CD4-positive, alpha-beta T cell (primary cell): ENCODE data around the gene CLIP2. TPM values are rescaled to one million over a fixed set of nuclear protein-coding genes. Genes with fewer than 3 reads are reported as not detected.

Source experiments
- ATAC-seq: fragments of 200-7000 bp; cut with Tn5 transposase; one replicate; pipeline ENCODE4 v1.10.0; 2022; ENCODE audit warnings: mild to moderate bottlenecking; ENCODE audit not compliant: poor library complexity
- CTCF ChIA-PET: fragments of 350-600 bp; sonication (Branson Sonifier 250); formaldehyde crosslinking; loops from one replicate; lab custom pipeline; 2021; ENCODE audit warnings: antibody characterized with exemption, inconsistent platforms; lab: Charles Lee
- POLR2A ChIA-PET: fragments of 350-600 bp; sonication (Branson Sonifier 250); formaldehyde crosslinking; loops from one replicate; lab custom pipeline; 2021; ENCODE audit warnings: antibody characterized with exemption, inconsistent platforms; lab: Charles Lee
- DNase-seq, 14 experiments: peaks; one replicate each; pipeline ENCODE4 v3.0.0-alpha.2; 2013 to 2020; ENCODE audit warnings: mixed read lengths in 2 of 14
- H3K27ac ChIP-seq, 2 donors: one replicate each; pipeline versions ENCODE4 v1.5.1 to v1.7.0; 2013; ENCODE audit warnings: low read length in 2 of 2, low read depth in 1 of 2, mild to moderate bottlenecking in 1 of 2
- H3K27me3 ChIP-seq, 2 experiments: 1 replicate in 1 of 2; 2 replicates in 1 of 2; pipeline versions ENCODE4 v1.6.1 to v1.7.0; 2013; ENCODE audit warnings: low read length in 2 of 2, control low read depth in 1 of 2, mild to moderate bottlenecking in 1 of 2, moderate library complexity in 1 of 2; ENCODE audit not compliant: insufficient read depth in 2 of 2, control insufficient read depth in 1 of 2
- H3K36me3 ChIP-seq: one replicate; pipeline ENCODE4 v1.6.1; 2013; ENCODE audit warnings: low read length, control low read depth; ENCODE audit not compliant: insufficient read depth
- H3K4me1 ChIP-seq: one replicate; pipeline ENCODE4 v1.6.1; 2013; ENCODE audit warnings: low read length, control low read depth; ENCODE audit not compliant: insufficient read depth
- H3K4me3 ChIP-seq: one replicate; pipeline ENCODE4 v1.5.1; 2013; ENCODE audit warnings: mild to moderate bottlenecking, low read length, moderate library complexity
- H3K9me3 ChIP-seq, 2 experiments: 1 replicate in 1 of 2; 2 replicates in 1 of 2; pipeline versions ENCODE4 v1.6.1 to v1.7.0; 2013; ENCODE audit warnings: low read length in 2 of 2, mild to moderate bottlenecking in 2 of 2, control low read depth in 1 of 2, moderate library complexity in 1 of 2; ENCODE audit not compliant: control insufficient read depth in 1 of 2, insufficient read depth in 1 of 2
- H3K27ac Mint-ChIP-seq: one replicate; pipeline ENCODE4 v1.8.0; 2020; ENCODE audit warnings: mixed read lengths
- H3K27me3 Mint-ChIP-seq: one replicate; pipeline ENCODE4 v1.8.0; 2021; ENCODE audit warnings: mixed read lengths
- H3K36me3 Mint-ChIP-seq: one replicate; pipeline ENCODE4 v1.8.0; 2021; ENCODE audit warnings: low read depth, mixed read lengths
- H3K4me1 Mint-ChIP-seq: one replicate; pipeline ENCODE4 v1.8.0; 2021; ENCODE audit warnings: low read depth, mixed read lengths
- H3K4me3 Mint-ChIP-seq: one replicate; pipeline ENCODE4 v1.8.0; 2020; ENCODE audit warnings: mild to moderate bottlenecking, mixed read lengths
- H3K9me3 Mint-ChIP-seq: one replicate; pipeline ENCODE4 v1.8.0; 2020; ENCODE audit warnings: mixed read lengths
- intact Hi-C, 2 experiments: fragments of 100-400 bp; cut with DNase I in 1 of 2; cut with micrococcal nuclease in 1 of 2; formaldehyde crosslinking; loops; one replicate each; pipeline versions ENCODE4 v1.15.1 to v1.9.0; 2023 to 2025; cut with DNase I, micrococcal nuclease
- total RNA-seq, 174 experiments: library from RNA in 2 of 174; stranded (reverse) in 2 of 174; gene quantifications; one replicate each; pipeline ENCODE4 v1.2.3 and lab custom pipeline; 2021 to 2026
- TF ChIP-seq, protein P1 (sequence below): fragments of 200-600 bp; IDR thresholded peaks from one replicate; pipeline ENCODE4 v1.8.0; 2022; ENCODE audit warnings: antibody characterized with exemption, mild to moderate bottlenecking

Gene CLIP2
- total RNA-seq, 2 experiments from 2014 or later, result 2.4 to 2.7 TPM

DNA sequence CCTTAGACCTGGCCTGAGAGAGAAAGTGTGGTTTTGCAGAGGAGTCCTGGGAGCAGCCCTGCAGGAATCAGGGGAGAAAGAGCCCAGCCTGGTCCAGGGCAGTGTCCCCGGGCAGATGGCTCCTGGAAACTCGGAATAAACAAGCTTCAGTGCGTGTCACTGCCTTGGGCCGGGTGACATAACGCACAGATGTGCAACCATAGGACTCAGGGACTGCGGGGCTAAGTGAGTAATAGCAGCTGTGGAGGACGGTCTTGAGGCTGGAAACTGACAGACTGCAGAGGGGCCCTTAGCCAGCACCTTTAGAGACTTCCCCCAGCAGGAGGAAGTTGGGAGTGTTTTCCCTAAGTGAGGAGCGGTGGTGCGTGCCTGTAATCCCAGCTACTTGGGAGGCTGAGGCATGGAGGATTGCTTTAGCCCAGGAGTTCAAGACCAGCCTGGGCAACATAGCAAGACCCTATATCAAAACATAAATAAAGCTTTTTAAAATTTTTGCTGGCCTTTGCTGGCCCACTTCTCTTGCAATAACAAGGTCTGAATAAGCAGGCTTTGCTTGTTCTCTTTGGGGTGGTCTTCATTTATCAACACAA lies 5.3 kb upstream of the CLIP2 start:
- ChIA-PET POLR2A (no interaction called here), CTCF (interaction anchor here (1.0 kb wide), 1 partner anchor 9 kb away, joined by 3 read pairs; no protein-coding TSS in a partner anchor)
- TF ChIP-seq, protein P1, sequence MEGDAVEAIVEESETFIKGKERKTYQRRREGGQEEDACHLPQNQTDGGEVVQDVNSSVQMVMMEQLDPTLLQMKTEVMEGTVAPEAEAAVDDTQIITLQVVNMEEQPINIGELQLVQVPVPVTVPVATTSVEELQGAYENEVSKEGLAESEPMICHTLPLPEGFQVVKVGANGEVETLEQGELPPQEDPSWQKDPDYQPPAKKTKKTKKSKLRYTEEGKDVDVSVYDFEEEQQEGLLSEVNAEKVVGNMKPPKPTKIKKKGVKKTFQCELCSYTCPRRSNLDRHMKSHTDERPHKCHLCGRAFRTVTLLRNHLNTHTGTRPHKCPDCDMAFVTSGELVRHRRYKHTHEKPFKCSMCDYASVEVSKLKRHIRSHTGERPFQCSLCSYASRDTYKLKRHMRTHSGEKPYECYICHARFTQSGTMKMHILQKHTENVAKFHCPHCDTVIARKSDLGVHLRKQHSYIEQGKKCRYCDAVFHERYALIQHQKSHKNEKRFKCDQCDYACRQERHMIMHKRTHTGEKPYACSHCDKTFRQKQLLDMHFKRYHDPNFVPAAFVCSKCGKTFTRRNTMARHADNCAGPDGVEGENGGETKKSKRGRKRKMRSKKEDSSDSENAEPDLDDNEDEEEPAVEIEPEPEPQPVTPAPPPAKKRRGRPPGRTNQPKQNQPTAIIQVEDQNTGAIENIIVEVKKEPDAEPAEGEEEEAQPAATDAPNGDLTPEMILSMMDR, result no peak
- no peak overlapping the region for H3K4me3 ChIP-seq
- H3K4me3 Mint-ChIP-seq, result no peak overlapping the region
- no peak for ATAC-seq
- peaks cover 11% of the 10 kb centered on the region for H3K4me1 Mint-ChIP-seq
- H3K4me1 ChIP-seq, result peaks cover 10% of the 10 kb centered on the region
- DNase-seq, result peak in 1 of 14 experiments; percentile 24
- peaks cover 0 to 4% of the 10 kb centered on the region in 2 experiments for H3K9me3 ChIP-seq
- H3K27ac Mint-ChIP-seq, result no peak overlapping the region
- H3K27me3 Mint-ChIP-seq, result peaks cover 4% of the 10 kb centered on the region
- no peak overlapping the region for H3K27ac ChIP-seq
- intact Hi-C loops, result no loop called here
- no peaks in the 10 kb centered on the region for H3K36me3 ChIP-seq
- H3K27me3 ChIP-seq, result peaks cover 0 to 5% of the 10 kb centered on the region in 2 experiments
- no peaks in the 10 kb centered on the region for H3K36me3 Mint-ChIP-seq
- no peaks in the 10 kb centered on the region for H3K9me3 Mint-ChIP-seq

DNA sequence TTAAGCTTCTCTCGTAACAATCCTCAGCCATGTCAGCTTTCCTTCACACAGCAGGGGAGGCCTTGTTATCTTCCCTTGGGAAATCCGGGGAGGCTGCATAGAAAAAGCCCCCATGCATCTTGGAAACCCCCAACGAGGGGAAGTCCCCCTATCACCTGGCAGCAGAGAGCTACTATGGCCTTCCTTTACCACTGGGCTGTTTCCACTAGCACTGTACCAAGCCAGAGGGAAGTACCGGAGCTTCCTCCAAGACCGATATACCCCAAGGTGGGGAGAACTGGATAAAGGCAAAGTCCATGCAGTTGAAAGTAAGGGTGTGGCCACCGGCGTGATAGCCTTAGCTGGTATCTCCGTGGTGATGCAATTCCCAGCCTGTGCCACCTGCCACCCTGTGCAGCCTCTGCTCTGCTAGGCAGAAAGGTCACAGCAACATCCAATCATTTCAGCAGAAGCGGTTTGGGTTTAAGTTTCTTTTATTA lies 4.4 kb upstream of the CLIP2 start:
- Mint-ChIP-seq H3K27ac (no peak overlapping the region), H3K36me3 (no peaks in the 10 kb centered on the region), H3K4me3 (no peak overlapping the region), H3K9me3 (no peaks in the 10 kb centered on the region), H3K27me3 (peaks cover 4% of the 10 kb centered on the region), H3K4me1 (peaks cover 12% of the 10 kb centered on the region)
- no peak overlapping the region for H3K4me3 ChIP-seq
- H3K9me3 ChIP-seq, result peaks cover 0 to 4% of the 10 kb centered on the region in 2 experiments
- intact Hi-C loops, result no loop called here
- no peak for ATAC-seq
- H3K27me3 ChIP-seq, result peaks cover 0 to 5% of the 10 kb centered on the region in 2 experiments
- H3K36me3 ChIP-seq, result no peaks in the 10 kb centered on the region
- no peak overlapping the region for H3K27ac ChIP-seq
- ChIA-PET POLR2A (no interaction called here), CTCF (interaction anchor here (1.0 kb wide), 1 partner anchor 9 kb away, joined by 3 read pairs; no protein-coding TSS in a partner anchor)
- H3K4me1 ChIP-seq, result peaks cover 16% of the 10 kb centered on the region
- TF ChIP-seq, protein P1, result no peak
- peak in 1 of 14 experiments; percentile 17 for DNase-seq

DNA sequence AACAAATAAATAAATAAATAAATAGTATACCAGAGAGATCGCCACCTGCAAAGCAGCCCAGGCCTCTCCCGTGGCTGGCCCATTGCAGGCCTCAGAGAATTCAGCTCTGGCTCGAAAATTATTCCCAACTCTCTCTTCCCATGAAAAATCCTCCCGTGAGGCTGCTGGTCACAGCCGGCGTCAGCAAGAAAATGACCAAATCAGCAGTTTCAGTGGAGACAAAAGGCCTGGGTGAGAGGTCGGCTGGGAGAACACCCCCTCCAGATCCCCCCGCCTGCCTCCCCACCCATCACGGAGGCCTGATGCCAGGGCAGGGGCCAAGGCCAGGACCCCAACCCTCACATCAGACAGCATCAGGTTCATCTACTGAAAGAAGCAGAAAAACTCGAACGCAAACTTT lies 3.1 kb upstream of the CLIP2 start:
- no peak overlapping the region for H3K27ac ChIP-seq
- peaks cover 0 to 5% of the 10 kb centered on the region in 2 experiments for H3K27me3 ChIP-seq
- Mint-ChIP-seq H3K27ac (no peak overlapping the region), H3K36me3 (no peaks in the 10 kb centered on the region), H3K4me3 (no peak overlapping the region), H3K4me1 (peaks cover 19% of the 10 kb centered on the region), H3K9me3 (no peaks in the 10 kb centered on the region), H3K27me3 (peaks cover 4% of the 10 kb centered on the region)
- TF ChIP-seq, protein P1, result no peak
- no peak overlapping the region for H3K4me3 ChIP-seq
- POLR2A ChIA-PET, result no interaction called here
- no peaks in the 10 kb centered on the region for H3K36me3 ChIP-seq
- no peak for DNase-seq
- H3K9me3 ChIP-seq, result peaks cover 0 to 4% of the 10 kb centered on the region in 2 experiments
- H3K4me1 ChIP-seq, result peaks cover 26% of the 10 kb centered on the region
- CTCF ChIA-PET, result interaction anchor here (1.0 kb wide), 1 partner anchor 11 kb away, joined by 3 read pairs; no protein-coding TSS in a partner anchor
- ATAC-seq, result no peak
- intact Hi-C loops, result no loop called here
